ENCODE data around the gene RAD50. TPM values are rescaled to one million over a fixed set of nuclear protein-coding genes. Genes with fewer than 3 reads are reported as not detected.
A peak's percentile ranks its signal among the peaks of the same experiment; 100 is the strongest.
"Not testable (repeated sequence)": the region's sequence is repeated elsewhere in the genome, so short reads cannot be mapped to it uniquely, and the experiment has no call there.

Gene RAD50
- total RNA-seq, 2 experiments from 2014 or later = 39.1 to 42.4 TPM

DNA sequence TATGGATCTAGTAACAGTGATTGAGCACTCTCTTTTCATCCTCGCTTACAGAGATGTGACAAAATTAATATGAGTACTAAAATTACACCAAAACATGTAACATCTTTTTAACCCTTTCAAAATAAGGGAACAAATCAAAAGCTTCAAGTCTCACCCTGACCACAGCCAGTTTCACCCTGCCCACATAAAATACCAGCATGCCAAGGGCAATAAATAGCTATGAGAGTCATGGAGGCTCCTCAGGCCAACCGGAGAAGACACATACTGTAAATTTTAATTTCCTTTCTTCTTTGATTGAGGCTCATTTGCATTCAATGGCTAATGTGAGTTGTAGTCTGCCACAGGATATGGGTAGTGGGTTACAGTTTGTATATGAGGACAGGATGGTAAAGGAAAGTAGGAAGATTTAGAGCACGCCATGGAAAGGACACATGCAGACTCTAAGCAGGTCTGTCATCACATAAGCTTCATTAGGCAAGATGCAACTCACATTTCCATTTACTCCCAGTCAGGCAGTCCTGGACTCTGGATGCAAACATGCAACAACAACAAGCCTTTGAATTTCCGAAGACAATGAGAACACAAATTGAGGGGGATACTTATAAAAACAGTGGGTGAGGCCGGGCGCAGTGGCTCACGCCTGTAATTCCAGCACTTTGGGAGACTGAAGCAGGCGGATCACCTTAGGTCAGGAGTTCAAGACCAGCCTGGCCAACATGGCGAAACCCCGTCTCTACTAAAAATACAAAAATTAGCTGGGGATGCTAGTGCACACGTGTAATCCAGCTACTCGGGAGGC is 128.3 kb downstream of the RAD50 start:
- H3K4me3 Mint-ChIP-seq = no peak overlapping the region
- intact Hi-C loops (cut with micrococcal nuclease) = loop anchor here (5.0 kb wide), 1 partner anchor 393 kb away; the partner anchor contains the start of gene SLC22A4
- H3K27ac Mint-ChIP-seq = no peak overlapping the region
- no peaks in the 10 kb centered on the region for H3K9me3 Mint-ChIP-seq
- peaks cover 27% of the 10 kb centered on the region for H3K4me1 Mint-ChIP-seq (ENCODE audit: low read depth)
- peak; percentile 53 for DNase-seq
- H3K36me3 Mint-ChIP-seq (ENCODE audit: low read depth) = no peaks in the 10 kb centered on the region
- CTCF ChIA-PET = interaction anchor here (0.6 to 1.6 kb wide), 3 partner anchors 9 to 445 kb away, joined by 3 to 4 read pairs (median 3); no protein-coding TSS in a partner anchor
- no peaks in the 10 kb centered on the region for H3K27me3 Mint-ChIP-seq (ENCODE audit: low read depth)

DNA sequence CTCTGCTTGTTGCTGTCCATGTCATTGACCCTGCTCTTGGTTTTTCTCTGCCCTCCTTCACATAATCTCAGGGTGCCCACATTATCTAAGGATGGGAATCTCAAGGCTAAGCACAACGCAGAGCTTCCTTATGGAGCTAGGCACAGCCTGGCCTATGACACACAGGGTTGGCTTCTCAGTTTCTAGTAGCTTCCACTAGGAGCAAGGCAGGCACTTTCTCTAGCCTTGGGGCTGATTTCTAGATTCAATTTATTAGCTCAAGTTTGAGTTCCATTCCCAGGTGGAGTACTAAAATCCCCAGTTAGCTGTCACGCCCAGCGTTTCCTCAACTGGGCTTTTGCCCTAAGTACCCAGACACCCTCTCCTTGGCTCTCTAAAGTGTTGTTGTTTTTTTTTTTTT is 129.4 kb downstream of the RAD50 start:
- CTCF ChIA-PET = interaction anchor here (0.5 to 0.7 kb wide), 2 partner anchors 159 to 173 kb away, joined by 3 read pairs; no protein-coding TSS in a partner anchor
- peaks cover 27% of the 10 kb centered on the region for H3K4me1 Mint-ChIP-seq (ENCODE audit: low read depth)

DNA sequence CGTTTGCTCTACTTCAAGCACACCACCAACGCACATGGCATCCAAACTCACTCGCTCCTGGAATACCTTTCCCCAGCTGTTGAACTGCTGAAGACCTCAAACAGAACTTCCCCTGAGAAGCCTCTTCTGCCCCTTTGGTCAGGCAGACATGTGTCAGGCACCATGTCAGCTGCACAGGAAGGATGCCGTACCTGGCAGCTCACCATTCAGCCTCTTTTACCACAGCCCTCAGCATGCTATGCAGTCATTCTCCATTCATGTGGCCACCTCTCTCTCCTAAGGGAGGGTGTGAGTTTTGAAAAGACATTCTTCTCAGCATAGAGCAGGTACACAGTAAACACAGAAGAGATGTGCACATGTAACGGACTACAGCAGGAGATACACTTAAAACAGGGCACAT is 131.2 kb downstream of the RAD50 start:
- Mint-ChIP-seq H3K27ac (peak overlapping the region; percentile 17), H3K36me3 (ENCODE audit: low read depth) (no peaks in the 10 kb centered on the region), H3K4me3 (no peak overlapping the region), H3K9me3 (no peaks in the 10 kb centered on the region), H3K4me1 (ENCODE audit: low read depth) (peaks cover 27% of the 10 kb centered on the region), H3K27me3 (ENCODE audit: low read depth) (no peaks in the 10 kb centered on the region)
- peak; percentile 58 for DNase-seq
- intact Hi-C loops (cut with micrococcal nuclease) = loop anchor here (1.0 to 5.0 kb wide), 7 partner anchors 47 to 589 kb away; partner anchors contain the start of genes KIF3A and SLC22A4
- CTCF ChIA-PET = interaction anchor here (0.7 to 0.8 kb wide), 2 partner anchors 9 to 15 kb away, joined by 3 read pairs; no protein-coding TSS in a partner anchor

More for the DNA sequence above, 129.4 kb downstream of the RAD50 start:
- Mint-ChIP-seq H3K27me3 (ENCODE audit: low read depth) (no peaks in the 10 kb centered on the region), H3K4me3 (no peak overlapping the region), H3K27ac (no peak overlapping the region), H3K9me3 (no peaks in the 10 kb centered on the region), H3K36me3 (ENCODE audit: low read depth) (no peaks in the 10 kb centered on the region)
- intact Hi-C loops (cut with micrococcal nuclease) = loop anchor here (5.0 kb wide), 1 partner anchor 394 kb away; the partner anchor contains the start of gene SLC22A4
- DNase-seq = no peak

DNA sequence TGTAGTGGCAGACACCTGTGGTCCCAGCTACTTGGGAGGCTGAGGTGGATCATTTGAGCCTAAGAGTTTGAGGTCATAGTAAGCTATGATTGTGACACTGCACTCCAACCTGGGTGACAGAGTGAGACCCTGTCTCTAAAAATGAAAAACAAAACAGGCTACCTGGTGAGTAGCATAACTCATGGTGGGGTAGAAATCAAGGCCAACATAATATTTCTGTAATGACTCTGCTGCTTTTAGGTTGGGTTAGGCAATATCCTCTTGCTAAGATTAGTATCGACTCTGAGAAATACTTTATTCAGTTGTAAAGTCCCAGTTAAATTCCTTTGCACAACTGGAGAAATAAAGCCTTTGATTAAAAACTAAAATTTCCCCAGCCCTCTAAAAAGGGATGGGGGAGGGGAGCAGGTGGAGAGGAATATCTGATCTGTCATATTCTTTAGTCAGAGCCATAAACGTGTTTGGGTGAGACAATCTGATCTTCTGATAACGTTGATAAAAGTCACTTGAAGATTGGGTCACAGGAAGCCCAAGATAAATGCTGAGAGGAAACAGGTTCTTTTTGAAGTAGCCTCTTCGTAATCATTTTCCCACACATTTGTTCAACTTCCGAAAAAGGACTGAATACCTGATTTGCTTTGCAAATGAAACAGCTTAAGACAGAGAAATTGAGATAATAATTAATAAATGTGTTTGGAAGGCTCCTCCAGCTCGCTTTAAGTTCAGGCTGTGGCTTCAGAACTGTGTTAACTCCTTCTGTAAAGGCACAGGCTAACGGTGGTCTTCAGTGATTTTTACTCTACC is 132.0 kb downstream of the RAD50 start:
- Mint-ChIP-seq H3K27ac (peak overlapping the region; percentile 17), H3K4me3 (no peak overlapping the region), H3K9me3 (no peaks in the 10 kb centered on the region), H3K27me3 (ENCODE audit: low read depth) (no peaks in the 10 kb centered on the region), H3K36me3 (ENCODE audit: low read depth) (no peaks in the 10 kb centered on the region), H3K4me1 (ENCODE audit: low read depth) (peaks cover 27% of the 10 kb centered on the region)
- CTCF ChIA-PET = interaction anchor here (0.8 to 1.1 kb wide), 2 partner anchors 10 to 302 kb away, joined by 3 read pairs; no protein-coding TSS in a partner anchor
- intact Hi-C loops (cut with micrococcal nuclease) = loop anchor here (1.0 to 5.0 kb wide), 7 partner anchors 47 to 589 kb away; partner anchors contain the start of genes KIF3A and SLC22A4
- DNase-seq = peak; percentile 69

DNA sequence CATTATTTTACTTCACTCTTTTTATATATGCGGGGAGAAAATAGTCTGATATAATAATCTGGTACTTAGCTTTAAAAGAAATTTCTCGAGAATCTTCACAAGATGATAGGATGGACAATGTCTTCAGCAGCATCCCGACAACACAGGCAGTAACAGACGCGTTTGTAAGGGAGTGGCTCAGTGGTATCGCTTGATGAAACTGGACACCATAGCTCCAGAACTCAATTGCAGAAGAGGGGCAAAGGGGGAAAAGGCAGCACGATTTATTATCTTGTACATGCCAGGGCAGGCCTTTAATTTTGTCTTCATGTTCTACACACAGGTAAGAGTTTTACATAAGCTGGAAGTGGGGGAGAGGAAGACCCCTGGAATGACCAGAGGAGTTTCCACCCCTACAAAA is 132.7 kb downstream of the RAD50 start:
- no peak overlapping the region for H3K4me3 Mint-ChIP-seq
- H3K27me3 Mint-ChIP-seq (ENCODE audit: low read depth) = no peaks in the 10 kb centered on the region
- no peak for DNase-seq
- peaks cover 25% of the 10 kb centered on the region for H3K4me1 Mint-ChIP-seq (ENCODE audit: low read depth)
- H3K27ac Mint-ChIP-seq = peak overlapping the region; percentile 30
- H3K36me3 Mint-ChIP-seq (ENCODE audit: low read depth) = no peaks in the 10 kb centered on the region
- CTCF ChIA-PET = interaction anchor here (0.7 to 1.1 kb wide), 2 partner anchors 87 to 303 kb away, joined by 3 to 4 read pairs; partner anchors contain the start of gene SEPTIN8
- intact Hi-C loops (cut with micrococcal nuclease) = loop anchor here (2.0 to 5.0 kb wide), 2 partner anchors 47 to 397 kb away; partner anchors contain the start of genes KIF3A and SLC22A4
- no peaks in the 10 kb centered on the region for H3K9me3 Mint-ChIP-seq

DNA sequence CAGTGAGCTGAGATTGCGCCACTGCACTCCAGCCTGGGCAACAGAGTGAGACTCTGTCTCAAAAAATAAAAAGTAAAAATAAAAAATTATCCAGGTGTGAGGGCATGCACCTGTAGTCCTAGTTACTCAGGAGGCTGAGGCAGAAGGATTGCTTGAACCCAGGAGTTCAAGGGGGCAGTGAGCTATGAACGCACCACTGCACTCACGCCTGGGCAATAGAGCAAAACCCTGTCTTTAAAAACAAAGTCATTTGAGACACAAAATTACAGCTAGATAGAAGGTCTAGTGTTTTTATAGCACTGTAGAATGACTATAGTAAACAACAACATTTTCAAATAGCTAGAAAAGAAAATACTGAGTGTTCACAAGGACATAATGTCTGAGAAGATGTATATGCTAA is 133.4 kb downstream of the RAD50 start:
- H3K4me1 Mint-ChIP-seq (ENCODE audit: low read depth) = peaks cover 21% of the 10 kb centered on the region
- no peak for DNase-seq
- H3K36me3 Mint-ChIP-seq (ENCODE audit: low read depth) = no peaks in the 10 kb centered on the region
- intact Hi-C loops (cut with micrococcal nuclease) = no loop called here
- CTCF ChIA-PET = interaction anchor here (0.7 to 1.1 kb wide), 2 partner anchors 87 to 304 kb away, joined by 3 to 4 read pairs; partner anchors contain the start of gene SEPTIN8
- no peaks in the 10 kb centered on the region for H3K9me3 Mint-ChIP-seq
- no peak overlapping the region for H3K27ac Mint-ChIP-seq
- H3K4me3 Mint-ChIP-seq = no peak overlapping the region
- H3K27me3 Mint-ChIP-seq (ENCODE audit: low read depth) = no peaks in the 10 kb centered on the region

DNA sequence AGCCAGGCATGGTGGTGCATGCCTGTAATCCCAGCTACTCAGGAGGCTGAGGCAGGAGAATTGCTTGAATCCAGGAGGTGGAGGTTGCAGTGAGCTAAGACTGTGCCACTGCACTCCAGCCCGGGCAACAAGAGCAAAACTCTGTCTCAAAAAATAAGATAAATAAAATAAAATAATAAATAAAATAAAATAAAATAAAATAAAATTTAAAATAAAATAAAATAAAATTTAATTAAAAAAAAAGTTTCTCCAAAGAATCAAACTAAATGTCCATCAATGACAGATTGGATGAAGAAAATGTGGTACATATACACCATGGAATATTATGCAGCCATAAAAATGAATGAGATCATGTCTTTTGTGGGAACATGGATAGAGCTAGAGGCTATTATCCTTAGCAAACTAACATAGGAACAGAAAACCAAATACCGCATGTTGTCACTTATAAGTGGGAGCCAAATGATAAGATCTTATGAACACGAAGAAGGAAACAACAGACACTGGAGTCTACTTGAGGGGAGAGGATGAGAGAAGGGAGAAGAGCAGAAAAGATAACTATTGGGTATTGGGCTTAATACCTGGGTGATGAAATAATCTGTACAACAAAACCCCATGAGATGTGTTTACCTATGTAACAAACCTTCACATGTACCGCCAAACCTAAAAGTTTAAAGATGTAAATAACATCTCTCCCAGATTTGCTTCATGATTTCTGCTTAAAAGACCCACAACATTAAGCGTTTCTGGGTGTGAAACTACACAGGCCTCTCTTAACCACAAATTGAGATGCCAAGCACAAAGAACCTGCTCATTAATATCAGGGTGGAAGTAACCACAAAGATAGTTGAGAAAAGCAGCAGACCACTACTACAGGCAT is 135.2 kb downstream of the RAD50 start:
- H3K4me3 Mint-ChIP-seq; H3K9me3 Mint-ChIP-seq; intact Hi-C loops (cut with micrococcal nuclease); DNase-seq; H3K27me3 Mint-ChIP-seq (ENCODE audit: low read depth); H3K27ac Mint-ChIP-seq; H3K36me3 Mint-ChIP-seq (ENCODE audit: low read depth): not testable (repeated sequence)
- CTCF ChIA-PET = interaction anchor here (1.0 kb wide), 1 partner anchor 164 kb away, joined by 3 read pairs; no protein-coding TSS in a partner anchor
- peaks cover 20% of the 10 kb centered on the region for H3K4me1 Mint-ChIP-seq (ENCODE audit: low read depth)

DNA sequence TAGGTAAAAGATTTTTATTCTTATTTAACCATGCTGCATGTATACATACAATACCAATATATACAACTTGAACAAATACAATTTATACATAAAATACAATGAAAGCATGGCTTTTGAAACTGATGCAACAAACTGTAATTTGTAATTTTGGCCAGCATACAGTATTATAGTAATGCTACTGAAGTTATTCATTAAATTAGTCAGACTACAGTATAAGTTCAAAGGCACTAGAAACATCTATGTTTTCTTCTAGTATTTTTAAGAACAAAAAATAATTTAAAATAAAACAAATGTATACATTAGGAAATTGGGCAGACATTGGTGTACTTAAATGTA is 135.8 kb downstream of the RAD50 start:
- Mint-ChIP-seq H3K4me3 (no peak overlapping the region), H3K27me3 (ENCODE audit: low read depth) (no peaks in the 10 kb centered on the region), H3K27ac (no peak overlapping the region), H3K36me3 (ENCODE audit: low read depth) (no peaks in the 10 kb centered on the region), H3K4me1 (ENCODE audit: low read depth) (peaks cover 20% of the 10 kb centered on the region), H3K9me3 (no peaks in the 10 kb centered on the region)
- intact Hi-C loops (cut with micrococcal nuclease) = no loop called here
- DNase-seq = no peak
- CTCF ChIA-PET = no interaction called here

Other genes starting within 250 kb of the RAD50 start
- gene SLC22A5, start 187.3 kb upstream of the RAD50 start, total RNA-seq = 1 to 10 TPM; 3.1 to 3.6 TPM
- gene IRF1, start 66.2 kb upstream of the RAD50 start, total RNA-seq = 10 to 100 TPM; 84.3 to 88.4 TPM
- gene IL5, start 13.5 kb upstream of the RAD50 start, total RNA-seq = not detected
- under 1 TPM; 0.24 to 0.49 TPM for gene IL13, start 101.2 kb downstream of the RAD50 start, total RNA-seq
- gene IL4, start 117.0 kb downstream of the RAD50 start, total RNA-seq = not detected
- 1 to 10 TPM; 5.0 to 6.1 TPM for gene KIF3A, start 180.6 kb downstream of the RAD50 start, total RNA-seq
- gene CCNI2, start 190.4 kb downstream of the RAD50 start, total RNA-seq = 1 to 10 TPM; 1.4 to 2.5 TPM
- 10 to 100 TPM; 24.9 to 29.2 TPM for gene SEPTIN8, start 220.3 kb downstream of the RAD50 start, total RNA-seq

Measured in activated naive CD4-positive, alpha-beta T cell treated with anti-CD3 and anti-CD28 coated beads for 36 hours (primary cell).